GM18498 (cell line): Measurements from ENCODE around the gene YPEL3.

ENCODE experiments used
- ATAC-seq: cut with Tn5 transposase; IDR thresholded peaks from one replicate; pipeline ENCODE4 v1.9.1; 2021; ENCODE audit warnings: mild to moderate bottlenecking, moderate library complexity; ENCODE audit not compliant: unreplicated experiment

The YPEL3 gene

DNA sequence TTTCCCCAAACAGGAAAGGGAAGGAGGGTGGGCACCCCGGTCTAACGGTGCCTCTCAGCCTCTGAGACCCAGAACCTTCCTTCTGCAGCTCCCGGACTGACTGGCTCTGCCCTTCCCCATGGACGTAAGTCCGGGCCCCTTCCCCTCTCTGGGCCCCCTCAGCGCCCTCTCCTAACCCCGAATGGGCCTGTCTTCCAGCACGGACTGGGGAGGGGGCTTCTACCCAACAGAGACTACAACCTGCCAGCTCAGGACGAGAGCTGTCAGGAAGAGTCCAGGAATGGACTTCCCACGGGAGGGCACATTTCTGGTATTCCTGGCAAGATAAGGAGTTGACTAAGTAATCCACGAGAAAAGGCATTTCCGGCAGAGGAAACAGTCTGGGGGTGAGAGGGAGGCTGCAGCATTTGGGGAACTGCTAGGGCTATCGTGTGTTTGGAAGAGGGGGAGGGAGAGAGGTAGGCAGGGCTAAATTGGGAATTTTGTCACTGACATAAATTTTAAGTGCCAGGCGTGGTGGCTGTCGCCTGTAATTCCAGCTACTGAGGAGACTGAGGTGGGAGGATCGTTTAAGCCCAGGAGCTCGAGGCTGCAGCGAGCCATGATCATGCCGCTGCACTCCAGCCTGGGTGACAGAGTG lies 42.5 kb downstream of the YPEL3 start:
- no peak for ATAC-seq

- peak; percentile 69 for ATAC-seq
These were observed 43.2 kb downstream of the YPEL3 start for GRCh38 chr16:30052671-30053372.

- ATAC-seq, result no peak
These were observed 44.5 kb downstream of the YPEL3 start for GRCh38 chr16:30051518-30051917.

GRCh38 chr16:30049871-30050270 lies 46.1 kb downstream of the YPEL3 start:
- no peak for ATAC-seq

DNA sequence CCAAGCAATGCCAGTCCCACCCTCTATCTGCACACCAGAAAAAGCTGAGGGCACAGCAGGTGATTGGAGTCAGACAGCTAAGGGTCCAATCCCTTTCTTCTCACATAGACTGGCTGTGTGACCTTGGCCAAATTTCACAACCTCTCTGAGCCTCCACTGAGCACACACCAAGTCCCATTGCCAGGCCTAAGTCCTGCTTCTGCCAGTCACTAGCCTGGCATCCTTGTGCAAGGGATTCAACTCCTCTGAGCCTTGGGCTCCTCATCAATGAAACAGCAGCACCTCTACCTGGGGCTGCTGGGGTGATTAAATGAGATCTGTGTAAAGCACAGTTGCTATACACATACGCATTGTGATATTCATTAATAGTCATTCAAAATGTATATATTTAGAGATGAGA lies 49.4 kb downstream of the YPEL3 start:
- ATAC-seq, result no peak

- no peak for ATAC-seq
These were observed 49.8 kb downstream of the YPEL3 start for GRCh38 chr16:30046178-30046577.
